LNCaP clone FGC (cell line): Measurements from ENCODE around the gene NFAT5.

ENCODE experiments used
- DNase-seq: peaks from one replicate; pipeline ENCODE4 v3.0.0-alpha.2; 2011; ENCODE audit warnings: low read depth
- H3K4me3 ChIP-seq: 2 replicates; pipeline ENCODE4 v1.5.1; 2011; ENCODE audit warnings: mild to moderate bottlenecking, low read depth, low read length, control low read depth
- TF ChIP-seq, protein P1 (sequence below): IDR thresholded peaks from 2 replicates; pipeline ENCODE4 v1.5.1; 2012; ENCODE audit warnings: mild to moderate bottlenecking; ENCODE audit not compliant: control insufficient read depth, insufficient read depth; ENCODE audit errors: extremely low read depth

NFAT5 gene

DNA sequence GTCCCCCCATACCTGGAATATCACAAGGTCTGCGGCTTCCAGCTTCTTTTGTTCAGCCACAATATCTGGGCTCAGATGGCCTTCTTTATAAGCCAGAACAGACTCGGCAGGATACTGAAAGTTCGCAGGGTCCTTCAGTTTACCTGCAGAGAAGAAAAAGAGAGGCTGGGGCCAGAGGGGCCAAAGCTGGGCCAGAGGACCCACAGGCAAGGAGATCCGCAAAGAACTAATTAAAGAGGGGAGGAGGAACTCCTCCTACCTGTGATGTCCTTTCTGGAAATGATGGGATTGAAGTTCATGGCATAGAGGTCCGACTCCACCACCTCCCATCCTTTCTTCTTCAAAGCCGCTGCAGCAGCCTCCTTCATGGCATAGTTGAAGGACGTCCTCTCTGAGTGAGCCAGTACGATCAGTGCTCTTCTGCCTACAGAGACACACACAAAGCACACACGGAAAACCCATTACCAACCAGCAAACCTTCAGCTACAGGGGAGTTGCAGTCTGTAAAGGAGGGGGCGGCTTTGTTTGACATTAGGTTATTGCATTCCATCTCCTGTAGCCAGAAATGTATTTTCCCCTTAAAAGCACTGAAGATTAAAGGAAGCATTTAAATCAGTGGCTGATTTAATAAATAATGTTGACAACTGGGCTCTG, 152.5 kb downstream of the NFAT5 start:
- H3K4me3 ChIP-seq, result no peak overlapping the region
- no peak for DNase-seq
- TF ChIP-seq, protein P1, sequence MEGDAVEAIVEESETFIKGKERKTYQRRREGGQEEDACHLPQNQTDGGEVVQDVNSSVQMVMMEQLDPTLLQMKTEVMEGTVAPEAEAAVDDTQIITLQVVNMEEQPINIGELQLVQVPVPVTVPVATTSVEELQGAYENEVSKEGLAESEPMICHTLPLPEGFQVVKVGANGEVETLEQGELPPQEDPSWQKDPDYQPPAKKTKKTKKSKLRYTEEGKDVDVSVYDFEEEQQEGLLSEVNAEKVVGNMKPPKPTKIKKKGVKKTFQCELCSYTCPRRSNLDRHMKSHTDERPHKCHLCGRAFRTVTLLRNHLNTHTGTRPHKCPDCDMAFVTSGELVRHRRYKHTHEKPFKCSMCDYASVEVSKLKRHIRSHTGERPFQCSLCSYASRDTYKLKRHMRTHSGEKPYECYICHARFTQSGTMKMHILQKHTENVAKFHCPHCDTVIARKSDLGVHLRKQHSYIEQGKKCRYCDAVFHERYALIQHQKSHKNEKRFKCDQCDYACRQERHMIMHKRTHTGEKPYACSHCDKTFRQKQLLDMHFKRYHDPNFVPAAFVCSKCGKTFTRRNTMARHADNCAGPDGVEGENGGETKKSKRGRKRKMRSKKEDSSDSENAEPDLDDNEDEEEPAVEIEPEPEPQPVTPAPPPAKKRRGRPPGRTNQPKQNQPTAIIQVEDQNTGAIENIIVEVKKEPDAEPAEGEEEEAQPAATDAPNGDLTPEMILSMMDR, result no peak

DNA sequence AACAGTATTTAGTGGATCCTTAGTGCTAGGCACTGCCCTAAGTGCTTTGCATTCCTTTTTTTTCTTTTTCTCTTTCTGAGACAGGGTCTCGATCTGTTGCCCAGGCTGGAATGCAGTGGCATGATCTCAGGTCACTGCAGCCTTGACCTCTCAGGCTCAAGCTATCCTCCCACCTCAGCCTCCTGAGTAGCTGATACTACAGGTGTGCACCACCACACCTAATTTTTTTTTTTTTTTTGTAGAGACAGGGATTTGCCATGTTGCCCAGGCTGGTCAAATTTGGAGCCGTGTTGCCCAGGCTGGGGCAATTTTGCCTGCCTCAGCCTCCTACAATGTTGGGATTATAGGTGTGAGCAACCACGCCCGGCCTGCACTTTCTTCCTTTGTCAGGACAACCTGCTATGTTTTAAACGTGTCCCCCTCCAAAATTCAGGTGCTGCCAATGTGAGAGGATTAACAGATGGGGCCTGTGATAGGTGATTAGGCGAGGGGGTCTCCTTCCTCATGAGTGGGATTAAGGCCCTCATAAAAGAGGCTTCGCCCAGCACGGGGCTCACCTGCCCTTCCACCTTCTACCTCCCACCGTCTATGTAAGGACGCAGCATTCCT, 155.2 kb downstream of the NFAT5 start:
- TF ChIP-seq, protein P1, result no peak
- no peak overlapping the region for H3K4me3 ChIP-seq
- no peak for DNase-seq

DNA sequence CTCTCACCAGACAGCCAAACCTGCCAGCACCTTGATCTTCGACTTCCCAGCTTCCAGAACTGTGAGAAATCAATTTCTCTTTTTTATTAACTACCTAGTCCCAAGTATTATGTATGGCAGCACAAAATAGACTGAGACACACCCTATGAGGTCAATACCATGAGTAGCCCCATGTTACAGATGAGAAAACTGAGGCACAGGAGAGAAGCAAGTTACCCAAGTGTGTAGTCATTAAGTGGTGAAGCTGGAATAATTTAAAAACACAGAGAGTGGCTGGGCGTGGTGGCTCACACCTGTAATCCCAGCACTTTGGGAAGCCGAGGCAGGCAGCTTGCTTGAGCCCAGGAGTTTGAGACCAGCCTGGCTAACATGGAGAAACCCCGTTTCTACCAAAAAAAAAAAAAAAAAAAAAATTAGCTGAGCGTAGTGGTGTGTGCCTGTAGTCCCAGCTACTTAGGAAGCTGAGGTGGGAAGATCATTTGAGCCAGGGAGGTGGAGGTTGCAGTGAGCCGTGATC, 155.7 kb downstream of the NFAT5 start:
- DNase-seq, result no peak
- no peak overlapping the region for H3K4me3 ChIP-seq
- TF ChIP-seq, protein P1, result no peak

DNA sequence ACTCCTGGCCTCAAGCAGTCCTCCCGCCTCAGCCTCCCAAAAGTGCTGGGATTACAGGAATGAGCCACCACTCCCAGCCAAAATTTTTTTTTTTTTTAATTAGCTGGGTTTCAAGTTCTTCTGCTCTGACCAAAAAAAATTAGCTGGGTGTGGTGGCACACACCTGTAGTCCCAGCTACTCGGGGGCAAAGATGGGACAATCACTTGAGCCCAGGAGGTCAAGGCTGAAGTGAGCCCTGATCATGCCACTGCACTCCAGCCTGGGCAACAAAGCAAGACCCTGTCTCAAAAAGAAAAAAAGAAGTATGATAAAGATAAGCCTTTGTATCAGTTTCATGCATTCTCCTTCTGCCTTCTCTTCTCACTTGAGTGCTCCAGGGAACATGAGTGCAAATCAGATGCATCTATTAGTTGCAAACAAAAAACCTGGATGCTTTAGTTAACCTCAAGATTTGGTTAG, 158.7 kb downstream of the NFAT5 start:
- no peak overlapping the region for H3K4me3 ChIP-seq
- DNase-seq, result no peak
- TF ChIP-seq, protein P1, result no peak

DNA sequence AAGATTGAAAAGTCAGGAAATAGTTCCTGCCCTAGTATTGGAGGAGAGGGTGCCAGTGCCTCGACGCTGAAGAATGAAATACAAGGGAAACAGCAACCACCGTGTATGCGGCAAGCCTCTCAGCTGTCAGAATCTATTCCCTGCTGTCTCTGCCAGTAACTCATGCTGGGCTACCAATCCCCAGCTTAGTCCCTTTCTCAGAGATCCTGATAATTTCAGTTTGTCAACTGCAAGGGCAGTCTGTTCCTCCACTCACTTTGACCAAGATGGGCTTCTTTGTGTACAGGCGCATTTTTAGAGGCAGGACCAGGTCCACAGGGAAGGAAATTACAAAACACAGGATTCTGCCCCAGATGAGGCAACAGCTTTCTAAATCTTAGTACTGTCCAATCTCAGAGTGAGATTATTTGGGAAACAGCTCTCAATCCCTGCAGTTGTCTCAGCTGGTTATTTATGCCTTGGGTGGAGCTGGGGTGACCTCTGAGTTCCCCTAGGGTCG, 159.3 kb downstream of the NFAT5 start:
- H3K4me3 ChIP-seq, result no peak overlapping the region; the same call in 1 of the 2 replicates
- no peak for DNase-seq
- TF ChIP-seq, protein P1, result no peak

DNA sequence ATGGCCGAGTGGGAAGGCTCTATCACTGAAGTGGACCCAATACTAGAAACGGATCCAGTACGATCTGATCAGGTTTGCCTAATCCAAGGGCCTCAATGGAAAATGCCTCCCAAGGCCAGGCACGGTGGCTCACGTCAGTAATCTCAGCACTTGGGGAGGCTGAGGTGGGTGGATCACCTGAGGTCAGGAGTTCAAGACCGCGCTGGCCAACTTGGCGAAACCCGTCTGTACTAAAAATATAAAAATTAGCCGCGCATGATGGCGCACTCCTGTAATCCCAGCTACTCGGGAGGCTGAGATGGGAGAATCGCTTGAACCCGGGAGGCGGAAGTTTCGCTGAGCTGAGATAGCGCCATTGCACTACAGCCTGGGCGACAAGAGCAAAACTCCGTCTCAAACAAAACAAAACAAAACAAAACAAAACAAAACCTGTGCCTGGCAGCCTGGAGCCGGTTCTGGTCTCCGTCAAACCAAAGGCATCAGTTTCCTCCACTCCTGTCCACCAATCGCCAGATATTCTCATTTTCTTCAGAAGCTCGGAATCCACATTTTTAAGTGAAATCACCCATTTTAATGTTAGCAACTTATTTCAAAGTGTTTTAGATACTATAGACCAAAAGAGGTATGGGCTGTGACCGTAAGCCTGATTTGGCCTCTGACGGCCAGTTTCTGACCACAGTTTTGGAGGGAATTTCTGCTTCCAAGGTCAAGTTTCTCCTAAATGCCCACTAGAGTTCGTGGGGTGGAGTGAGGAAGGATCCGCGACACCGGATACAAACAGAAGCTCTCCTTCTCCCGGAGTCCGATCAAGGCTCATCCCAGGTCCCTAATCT, 159.9 kb downstream of the NFAT5 start:
- peak overlapping the region; percentile 65 for H3K4me3 ChIP-seq
- TF ChIP-seq, protein P1, result no peak
- no peak for DNase-seq
